Fibroblast of skin of abdomen (primary cell): Measurements from ENCODE around the gene EFNA3. TPM values are rescaled to one million over a fixed set of nuclear protein-coding genes. Genes with fewer than 3 reads are reported as not detected.

Source experiments
- DNase-seq: peaks from one replicate; pipeline ENCODE4 v3.0.0-alpha.2; 2013
- polyA plus RNA-seq, 2 experiments: library from polyadenylated mRNA; unstranded; fragments of 120-200 nt; gene quantifications; one replicate each; pipeline ENCODE4 v1.2.1, GENCODE V29; 2013; ENCODE audit not compliant: insufficient read length in 2 of 2

EFNA3 gene, protein sequence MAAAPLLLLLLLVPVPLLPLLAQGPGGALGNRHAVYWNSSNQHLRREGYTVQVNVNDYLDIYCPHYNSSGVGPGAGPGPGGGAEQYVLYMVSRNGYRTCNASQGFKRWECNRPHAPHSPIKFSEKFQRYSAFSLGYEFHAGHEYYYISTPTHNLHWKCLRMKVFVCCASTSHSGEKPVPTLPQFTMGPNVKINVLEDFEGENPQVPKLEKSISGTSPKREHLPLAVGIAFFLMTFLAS
- polyA plus RNA-seq (2013, experiment 1 of 2; ENCODE audit: insufficient read length): 1.9 TPM
- 2.5 TPM for polyA plus RNA-seq (2013, experiment 2 of 2; ENCODE audit: insufficient read length)

GRCh38 chr1:155078469-155079209, at the start of gene EFNA3:
EFNA3 (plus strand) TSS chr1:155078837; CDS start chr1:155078942, 105 bp downstream.
- DNase-seq: peak; percentile 48

DNA sequence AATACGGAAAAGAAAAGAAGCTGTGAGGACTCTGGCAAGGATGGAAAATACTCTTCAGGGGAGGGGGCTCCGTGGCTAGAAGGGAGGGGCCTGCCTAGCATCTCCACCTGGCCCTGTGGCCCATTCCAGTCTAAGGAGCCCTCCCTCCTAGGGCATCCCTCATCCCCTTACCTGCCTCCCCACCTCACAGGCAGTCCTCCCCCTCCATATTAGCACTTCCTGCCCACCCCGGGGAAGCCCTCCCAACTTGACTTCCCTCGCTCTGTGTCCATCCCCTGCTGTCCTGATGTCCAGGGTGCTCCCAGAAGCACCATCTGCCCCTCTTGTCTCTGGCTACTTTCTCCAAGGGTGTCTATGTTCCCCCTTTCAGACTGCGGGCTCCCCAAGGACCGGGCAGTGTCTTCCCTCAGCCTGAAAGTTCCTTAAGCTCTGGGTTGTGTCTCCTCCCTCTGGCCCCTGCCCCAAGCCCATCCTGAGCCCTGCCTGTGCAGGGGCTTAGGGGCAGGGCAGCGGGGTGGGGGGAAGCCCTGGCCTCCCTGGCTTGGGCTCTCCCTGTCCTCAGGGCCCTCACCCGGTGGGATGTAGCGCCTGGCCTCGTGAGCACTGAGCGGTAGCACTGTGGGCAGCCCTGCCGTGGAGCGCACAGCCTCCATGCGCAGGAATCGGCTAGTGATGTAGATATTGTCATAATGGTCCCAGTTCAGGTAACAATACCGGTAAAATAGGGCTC, 49.0 kb upstream of the EFNA3 start:
- no peak for DNase-seq

- DNase-seq: no peak
Measured at GRCh38 chr1:155030243-155030795, 48.3 kb upstream of the EFNA3 start.

GRCh38 chr1:155030899-155031298, 47.7 kb upstream of the EFNA3 start:
- DNase-seq: no peak

DNA sequence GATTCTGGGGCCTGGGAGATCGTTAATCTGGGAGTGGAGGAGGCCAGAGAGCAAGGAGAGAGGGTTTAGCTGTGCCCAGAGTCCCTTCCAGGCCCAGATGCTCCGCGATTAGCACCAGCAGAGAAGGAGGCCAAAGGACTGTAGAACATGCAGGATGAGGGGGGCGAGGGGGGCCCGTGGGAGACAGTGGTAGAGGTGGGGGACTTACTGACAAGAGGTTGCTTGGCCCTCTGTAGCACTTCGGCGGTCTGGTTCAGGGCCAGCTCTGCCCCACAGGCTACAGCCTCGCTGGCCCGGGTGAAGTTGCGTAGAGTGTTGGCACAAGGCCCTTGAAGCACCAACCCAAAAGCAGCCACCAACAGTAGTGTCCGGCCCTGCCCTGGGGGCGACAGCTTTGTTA, 45.8 kb upstream of the EFNA3 start:
- no peak for DNase-seq

DNA sequence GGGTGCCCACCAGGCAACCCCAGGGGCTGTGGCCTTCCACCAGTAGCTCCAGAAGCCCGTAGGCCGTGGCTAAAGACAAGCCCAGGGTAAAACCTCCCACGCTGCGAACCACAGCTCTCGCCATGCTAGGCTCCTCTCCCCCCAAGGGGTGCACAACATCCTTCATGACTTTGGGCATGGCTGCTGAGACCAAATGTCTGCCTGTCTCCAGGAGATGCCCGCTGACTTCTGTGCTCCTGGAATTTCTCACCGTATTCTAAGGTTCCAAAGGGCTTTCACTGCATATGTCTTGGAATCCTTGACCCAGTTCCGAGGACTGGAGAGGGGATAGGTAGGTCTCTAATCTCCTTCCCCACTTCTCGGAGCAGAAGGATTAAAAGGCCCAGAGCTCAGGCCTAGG, 45.1 kb upstream of the EFNA3 start, which contains the start of the genes DCST1 and DCST2:
TSS of gene DCST1 (plus strand) at position 301 of the 400 bp plus-strand sequence. CDS start 213 bp downstream, outside the sequence.
TSS of gene DCST2 (minus strand) at position 258 of the 400 bp plus-strand sequence. CDS start at position 178, 80 bp downstream.
- no peak for DNase-seq

- no peak for DNase-seq
Measured at GRCh38 chr1:155034318-155035208, 44.1 kb upstream of the EFNA3 start.

DNA sequence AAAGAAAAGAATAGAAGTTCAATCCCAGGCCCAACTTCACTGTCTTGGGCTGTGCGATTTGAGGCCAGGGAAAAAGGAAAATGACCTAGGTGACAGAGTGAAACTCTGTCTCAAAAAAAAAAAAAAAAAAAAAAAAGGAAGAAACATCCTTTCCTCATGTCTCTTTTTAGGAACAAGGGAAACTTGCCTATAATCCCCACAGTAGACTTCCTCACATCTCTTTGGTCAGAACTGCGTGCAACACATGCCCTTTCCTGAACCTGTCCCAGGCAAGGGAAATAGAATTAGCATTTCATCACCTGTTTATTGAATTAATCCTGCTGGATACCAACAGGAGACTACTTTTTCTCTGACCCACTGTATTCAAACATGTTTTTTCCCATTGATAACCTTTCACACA, 42.7 kb upstream of the EFNA3 start:
- DNase-seq: no peak

GRCh38 chr1:155037043-155037442, 41.6 kb upstream of the EFNA3 start:
- DNase-seq: no peak

DNA sequence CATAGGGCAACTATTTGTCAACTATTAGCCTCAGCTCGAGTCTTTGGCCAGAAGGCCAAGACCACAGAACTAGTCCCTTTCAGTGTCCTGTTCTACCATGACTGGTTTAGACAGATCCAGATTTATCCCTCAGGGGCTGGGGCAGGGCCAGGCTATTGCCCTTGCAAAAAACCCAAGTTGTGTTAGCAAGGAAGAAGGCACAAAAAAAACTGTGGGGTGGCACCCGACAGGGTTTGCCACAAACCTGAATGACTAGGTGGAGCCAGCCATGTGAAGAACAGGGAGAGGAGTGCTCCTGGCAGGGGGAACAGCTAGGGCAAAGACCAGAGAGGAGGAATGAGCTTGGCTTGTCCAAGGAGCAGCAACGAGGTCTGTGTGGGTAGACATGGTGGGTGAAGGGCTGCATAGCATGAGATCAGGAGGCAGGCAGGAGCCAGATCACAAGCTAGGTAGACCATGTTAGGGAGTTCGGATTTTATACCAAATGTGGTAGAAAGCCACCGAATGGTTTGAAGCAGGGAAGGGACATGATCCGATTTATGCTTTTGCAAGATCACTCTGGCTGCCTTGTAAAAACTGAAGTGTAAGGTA, 40.7 kb upstream of the EFNA3 start:
- no peak for DNase-seq

- no peak for DNase-seq
Measured at GRCh38 chr1:155038602-155039307, 39.9 kb upstream of the EFNA3 start.

- DNase-seq: no peak
Measured at GRCh38 chr1:155039308-155039669, 39.3 kb upstream of the EFNA3 start.

GRCh38 chr1:155040358-155041093, 38.1 kb upstream of the EFNA3 start:
- DNase-seq: no peak

DNA sequence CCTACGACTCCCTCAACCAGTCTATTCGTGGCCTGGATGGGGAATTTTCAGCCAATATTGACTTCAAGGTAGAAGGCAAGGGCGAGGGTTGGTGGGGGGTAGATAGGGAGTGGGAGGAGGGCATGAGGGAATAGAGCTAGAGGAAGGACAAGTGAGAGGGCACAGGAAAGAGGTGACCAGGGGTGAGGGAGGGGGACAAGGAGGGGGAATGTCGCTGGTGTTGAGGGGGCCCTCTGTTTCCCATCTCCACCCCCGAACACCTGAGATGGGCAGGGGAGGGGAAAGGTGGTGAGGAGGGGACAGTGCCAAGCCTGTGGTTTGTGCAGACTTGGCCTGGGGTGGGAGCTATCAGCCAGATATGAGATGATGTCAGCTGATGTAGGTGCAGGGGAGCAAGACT, 35.8 kb upstream of the EFNA3 start:
- DNase-seq: no peak

- no peak for DNase-seq
Measured at GRCh38 chr1:155043301-155043702, 35.3 kb upstream of the EFNA3 start.

- DNase-seq: no peak
Measured at GRCh38 chr1:155043793-155044192, 34.8 kb upstream of the EFNA3 start.

- no peak for DNase-seq
Measured at GRCh38 chr1:155044365-155044764, 34.3 kb upstream of the EFNA3 start.

GRCh38 chr1:155044812-155045657, 33.6 kb upstream of the EFNA3 start:
- DNase-seq: peak; percentile 59
